ENCODE measurements around the gene CDH6.

Gene CDH6

DNA sequence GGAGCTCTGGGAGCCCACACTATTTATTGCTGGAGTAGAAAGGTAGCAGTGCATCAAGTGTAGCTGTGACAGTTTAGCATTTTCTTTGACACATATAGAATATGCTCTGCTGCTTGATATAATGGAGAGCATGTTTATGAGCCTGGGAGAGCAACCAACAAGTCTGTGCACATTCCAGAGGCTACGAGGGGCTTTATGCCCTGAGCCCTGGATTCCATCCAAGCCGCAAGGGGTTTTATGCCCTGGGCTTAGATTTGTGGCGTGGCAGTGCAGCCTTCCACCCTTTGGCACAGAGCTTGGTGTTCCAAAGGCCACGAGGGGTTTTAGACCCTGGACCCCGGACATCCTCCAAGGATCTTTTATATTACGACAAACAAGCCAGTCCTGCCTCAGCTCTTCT lies 14.6 kb downstream of the CDH6 start:
- TF ChIP-seq, protein P1, sequence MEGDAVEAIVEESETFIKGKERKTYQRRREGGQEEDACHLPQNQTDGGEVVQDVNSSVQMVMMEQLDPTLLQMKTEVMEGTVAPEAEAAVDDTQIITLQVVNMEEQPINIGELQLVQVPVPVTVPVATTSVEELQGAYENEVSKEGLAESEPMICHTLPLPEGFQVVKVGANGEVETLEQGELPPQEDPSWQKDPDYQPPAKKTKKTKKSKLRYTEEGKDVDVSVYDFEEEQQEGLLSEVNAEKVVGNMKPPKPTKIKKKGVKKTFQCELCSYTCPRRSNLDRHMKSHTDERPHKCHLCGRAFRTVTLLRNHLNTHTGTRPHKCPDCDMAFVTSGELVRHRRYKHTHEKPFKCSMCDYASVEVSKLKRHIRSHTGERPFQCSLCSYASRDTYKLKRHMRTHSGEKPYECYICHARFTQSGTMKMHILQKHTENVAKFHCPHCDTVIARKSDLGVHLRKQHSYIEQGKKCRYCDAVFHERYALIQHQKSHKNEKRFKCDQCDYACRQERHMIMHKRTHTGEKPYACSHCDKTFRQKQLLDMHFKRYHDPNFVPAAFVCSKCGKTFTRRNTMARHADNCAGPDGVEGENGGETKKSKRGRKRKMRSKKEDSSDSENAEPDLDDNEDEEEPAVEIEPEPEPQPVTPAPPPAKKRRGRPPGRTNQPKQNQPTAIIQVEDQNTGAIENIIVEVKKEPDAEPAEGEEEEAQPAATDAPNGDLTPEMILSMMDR (IDR thresholded peaks at IDR 0.05; ENCODE audit: borderline replicate concordance, control extremely low read depth, extremely low read depth, insufficient read depth, missing control alignments): no peak
- no peak for DNase-seq (ENCODE audit: low spot score)

GRCh38 chr5:31209334-31209733 lies 15.8 kb downstream of the CDH6 start:
- no peak for DNase-seq (ENCODE audit: low spot score)
- in situ Hi-C loops (cut with MboI; ENCODE audit: low sequenced_read_pairs, unreplicated experiment): no loop called here
- TF ChIP-seq, protein P1 (IDR thresholded peaks at IDR 0.05; ENCODE audit: borderline replicate concordance, control extremely low read depth, extremely low read depth, insufficient read depth, missing control alignments): no peak

More for the DNA sequence above, 14.6 kb downstream of the CDH6 start:
- in situ Hi-C loops (cut with MboI; ENCODE audit: low sequenced_read_pairs, unreplicated experiment): no loop called here

- in situ Hi-C loops (cut with MboI; ENCODE audit: low sequenced_read_pairs, unreplicated experiment): no loop called here
- DNase-seq (ENCODE audit: low spot score): no peak
Measured at GRCh38 chr5:31211098-31211497, 17.6 kb downstream of the CDH6 start.

DNA sequence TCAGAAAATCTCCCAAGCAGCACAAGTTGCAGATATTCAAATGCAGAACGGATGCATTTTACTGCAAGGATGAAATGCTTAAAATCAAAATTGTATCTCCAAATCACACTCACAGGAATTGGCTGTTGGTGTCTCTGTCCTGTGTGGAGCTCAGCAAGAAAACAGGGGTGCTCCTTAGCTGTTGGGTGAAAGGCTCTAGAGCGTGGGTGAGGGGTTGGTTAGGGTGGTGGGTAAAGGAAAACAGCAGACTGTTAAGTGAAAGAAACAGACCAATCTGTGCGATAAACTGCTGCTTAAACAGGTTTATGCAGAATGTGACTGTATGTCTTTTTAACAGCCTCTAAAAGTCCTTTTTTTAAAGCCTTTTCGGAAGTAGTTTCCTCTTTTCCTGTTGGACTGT lies 19.8 kb downstream of the CDH6 start:
- in situ Hi-C loops (cut with MboI; ENCODE audit: low sequenced_read_pairs, unreplicated experiment): no loop called here
- no peak for DNase-seq (ENCODE audit: low spot score)
- TF ChIP-seq, protein P1 (IDR thresholded peaks at IDR 0.05; ENCODE audit: borderline replicate concordance, control extremely low read depth, extremely low read depth, insufficient read depth, missing control alignments): no peak

More at GRCh38 chr5:31211098-31211497, 17.6 kb downstream of the CDH6 start:
- TF ChIP-seq, protein P1 (IDR thresholded peaks at IDR 0.05; ENCODE audit: borderline replicate concordance, control extremely low read depth, extremely low read depth, insufficient read depth, missing control alignments): no peak

DNA sequence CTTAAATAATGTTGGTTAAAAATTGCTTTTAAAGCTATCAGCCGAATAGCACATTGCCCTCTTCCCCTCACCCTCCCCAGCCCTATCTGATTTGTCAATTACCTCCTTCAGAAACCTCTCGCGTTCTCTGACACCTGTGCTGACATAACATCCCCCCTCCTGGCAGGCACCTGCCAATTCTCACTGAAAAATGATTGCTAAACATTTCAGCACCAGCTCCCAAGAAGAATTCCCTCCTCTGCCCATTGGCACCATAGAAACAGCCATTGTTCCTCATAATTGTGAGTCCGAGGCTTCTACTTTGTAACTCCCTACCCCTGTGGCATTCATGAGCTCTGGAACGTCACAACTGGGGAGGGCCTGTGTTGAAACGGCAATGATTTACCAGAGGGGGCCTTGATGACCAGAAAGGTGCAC lies 20.2 kb downstream of the CDH6 start:
- no peak for DNase-seq (ENCODE audit: low spot score)
- TF ChIP-seq, protein P1 (IDR thresholded peaks at IDR 0.05; ENCODE audit: borderline replicate concordance, control extremely low read depth, extremely low read depth, insufficient read depth, missing control alignments): no peak
- in situ Hi-C loops (cut with MboI; ENCODE audit: low sequenced_read_pairs, unreplicated experiment): no loop called here

DNA sequence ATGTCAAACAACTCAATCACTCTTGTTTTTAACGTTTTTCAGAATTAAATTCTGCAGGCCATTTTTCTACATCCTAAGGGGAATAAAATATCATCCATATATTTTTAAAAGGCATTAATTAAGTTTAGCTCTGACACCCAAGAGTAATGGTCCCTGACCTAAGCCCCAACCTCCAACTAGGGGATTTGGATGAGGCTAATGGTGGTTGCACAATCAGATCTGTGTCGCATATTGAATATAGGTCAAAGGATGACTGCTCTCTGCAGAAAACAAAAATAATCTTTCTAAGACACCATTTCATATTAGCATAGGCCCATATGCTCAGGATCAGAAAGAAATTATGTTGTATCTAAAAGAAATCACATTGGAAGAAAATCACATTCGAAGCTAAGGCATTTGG lies 20.7 kb downstream of the CDH6 start:
- no peak for DNase-seq (ENCODE audit: low spot score)
- TF ChIP-seq, protein P1 (IDR thresholded peaks at IDR 0.05; ENCODE audit: borderline replicate concordance, control extremely low read depth, extremely low read depth, insufficient read depth, missing control alignments): no peak
- in situ Hi-C loops (cut with MboI; ENCODE audit: low sequenced_read_pairs, unreplicated experiment): no loop called here

DNA sequence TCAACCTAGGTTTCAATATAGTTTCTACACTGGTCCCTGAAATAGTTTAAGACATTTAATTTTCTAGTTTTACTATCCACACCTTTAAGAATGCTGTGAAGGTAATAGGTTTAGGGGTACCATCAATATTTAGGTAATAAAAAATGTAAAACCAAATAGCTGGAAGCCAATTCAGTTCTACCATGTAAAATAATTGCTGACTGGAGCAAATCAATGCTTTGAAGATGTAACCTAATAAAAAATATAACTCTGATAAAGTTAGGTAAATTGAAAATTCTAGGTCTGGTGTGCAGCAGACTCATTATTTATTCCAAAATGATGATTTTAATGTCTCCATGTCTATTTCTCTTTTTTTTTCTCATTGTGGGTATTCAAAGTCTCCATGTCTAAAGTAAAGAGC lies 21.8 kb downstream of the CDH6 start:
- TF ChIP-seq, protein P1 (IDR thresholded peaks at IDR 0.05; ENCODE audit: borderline replicate concordance, control extremely low read depth, extremely low read depth, insufficient read depth, missing control alignments): no peak
- in situ Hi-C loops (cut with MboI; ENCODE audit: low sequenced_read_pairs, unreplicated experiment): no loop called here
- no peak for DNase-seq (ENCODE audit: low spot score)
